Neural progenitor cell (in vitro differentiated cells): Measurements from ENCODE around the gene TCF7L2. TPM values are rescaled to one million over a fixed set of nuclear protein-coding genes. Genes with fewer than 3 reads are reported as not detected.
"Not testable (repeated sequence)": the region's sequence is repeated elsewhere in the genome, so short reads cannot be mapped to it uniquely, and the experiment has no call there.

Experiments
- DNase-seq: peaks from one replicate; pipeline ENCODE4 v3.0.0-alpha.2; 2016; ENCODE audit warnings: low spot score
- H2AFZ ChIP-seq: fragments of 200-600 bp; sonication (generic); replicated peaks from 2 replicates; pipeline ENCODE4 v1.6.1; 2016; ENCODE audit warnings: antibody characterized with exemption
- H3F3A ChIP-seq: fragments of 200-600 bp; sonication (generic); 2 replicates; pipeline ENCODE4 v1.6.1; 2016; ENCODE audit warnings: antibody characterized with exemption, low read depth
- H3K27ac ChIP-seq: fragments of 200-600 bp; sonication (generic); 2 replicates; pipeline ENCODE4 v1.5.1; 2016; ENCODE audit warnings: mild to moderate bottlenecking
- H3K27me3 ChIP-seq: fragments of 200-600 bp; sonication (generic); 2 replicates; pipeline ENCODE4 v1.6.1; 2016; ENCODE audit warnings: mild to moderate bottlenecking, moderate library complexity
- H3K36me3 ChIP-seq: fragments of 200-600 bp; sonication (generic); 2 replicates; pipeline ENCODE4 v1.5.1; 2016
- H3K4me1 ChIP-seq: fragments of 200-600 bp; sonication (generic); 2 replicates; pipeline ENCODE4 v1.6.1; 2016; ENCODE audit warnings: mixed run types
- H3K4me2 ChIP-seq: fragments of 200-600 bp; sonication (generic); 2 replicates; pipeline ENCODE4 v1.6.1; 2016
- H3K4me3 ChIP-seq: fragments of 200-600 bp; sonication (generic); 2 replicates; pipeline ENCODE4 v1.5.1; 2016
- H3K79me2 ChIP-seq: fragments of 200-600 bp; sonication (generic); 2 replicates; pipeline ENCODE4 v1.6.1; 2016; ENCODE audit warnings: low read depth
- H3K9ac ChIP-seq: fragments of 200-600 bp; sonication (generic); 2 replicates; pipeline ENCODE4 v1.6.1; 2016
- H3K9me3 ChIP-seq: fragments of 200-600 bp; sonication (generic); 2 replicates; pipeline ENCODE4 v1.5.1; 2016; ENCODE audit warnings: low read depth
- H4K20me1 ChIP-seq: fragments of 200-600 bp; sonication (generic); 2 replicates; pipeline ENCODE4 v1.6.1; 2016; ENCODE audit warnings: low read depth
- H3K27ac Mint-ChIP-seq: 3 replicates; pipeline ENCODE4 v1.8.0; 2021; ENCODE audit warnings: mixed read lengths
- H3K27me3 Mint-ChIP-seq: 2 replicates; pipeline ENCODE4 v1.8.0; 2022; ENCODE audit warnings: low read depth, mild to moderate bottlenecking, inconsistent platforms, moderate library complexity, mixed read lengths; ENCODE audit not compliant: insufficient read depth
- H3K36me3 Mint-ChIP-seq: 3 replicates; pipeline ENCODE4 v1.8.0; 2021; ENCODE audit warnings: mixed read lengths
- H3K4me1 Mint-ChIP-seq: 3 replicates; pipeline ENCODE4 v1.8.0; 2021; ENCODE audit warnings: mixed read lengths
- H3K4me3 Mint-ChIP-seq: 3 replicates; pipeline ENCODE4 v1.8.0; 2021; ENCODE audit warnings: mild to moderate bottlenecking, moderate library complexity, mixed read lengths
- H3K9me3 Mint-ChIP-seq: 3 replicates; pipeline ENCODE4 v1.8.0; 2020; ENCODE audit warnings: mixed read lengths
- EZH2 ChIP-seq: fragments of 200-600 bp; sonication (generic); IDR thresholded peaks from 2 replicates; pipeline ENCODE4 v1.6.1; 2017; ENCODE audit warnings: antibody characterized with exemption, mild to moderate bottlenecking, moderate library complexity
- EZH2phosphoT487 ChIP-seq: fragments of 200-600 bp; sonication (generic); IDR thresholded peaks from 2 replicates; pipeline ENCODE4 v1.6.1; 2017; ENCODE audit warnings: antibody characterized with exemption
- total RNA-seq: library from RNA; depleted of rRNA; stranded (reverse); fragments of >200 nt; gene quantifications from 2 replicates; pipeline ENCODE4 v1.2.3, GENCODE V29; 2015; ENCODE audit warnings: low replicate concordance
- TF ChIP-seq, protein P1 (sequence below): fragments of 200-600 bp; sonication (generic); IDR thresholded peaks from 2 replicates; pipeline ENCODE4 v1.5.1; 2017; ENCODE audit warnings: antibody characterized with exemption, mild to moderate bottlenecking

The TCF7L2 gene
- total RNA-seq, 1 donor from 2014 or later: 12.3 TPM

DNA sequence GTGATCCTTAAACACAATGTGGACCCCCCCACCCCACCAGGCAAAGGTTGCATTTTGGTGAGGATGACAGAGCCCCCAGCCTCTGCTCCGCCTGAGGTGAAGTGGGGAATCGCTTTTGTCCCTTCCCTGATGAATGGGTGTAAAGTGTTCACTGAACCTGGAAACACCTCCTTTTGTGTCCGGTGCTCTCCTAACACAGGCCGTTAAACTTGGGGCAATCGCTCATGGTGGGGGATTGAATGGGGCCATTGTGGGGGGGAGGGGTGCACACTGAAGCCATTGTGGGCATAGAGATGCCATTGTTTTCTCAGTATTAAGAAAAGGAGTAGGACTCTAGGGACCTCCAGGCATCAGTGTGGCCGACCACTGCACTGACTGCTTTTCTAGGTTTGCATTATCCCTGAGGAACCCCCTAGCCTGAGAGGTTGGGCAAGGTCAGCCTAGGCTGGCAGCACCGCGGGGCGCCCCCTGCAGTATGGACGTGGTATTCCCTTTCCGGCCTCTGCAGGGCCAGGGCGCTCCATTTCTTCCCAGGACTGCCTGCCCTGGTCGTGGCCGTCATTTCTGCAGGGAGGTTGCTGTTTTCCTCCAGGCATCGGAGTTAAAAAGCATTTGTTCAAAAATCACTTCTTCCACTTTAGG lies 158.3 kb downstream of the TCF7L2 start:
- peaks cover 61% of the 10 kb centered on the region for H4K20me1 ChIP-seq
- H3K9me3 ChIP-seq: no peaks in the 10 kb centered on the region
- Mint-ChIP-seq H3K4me3 (peak overlapping the region; percentile 58), H3K4me1 (peaks cover 38% of the 10 kb centered on the region), H3K27ac (no peak overlapping the region), H3K36me3 (peaks cover 4% of the 10 kb centered on the region), H3K9me3 (no peaks in the 10 kb centered on the region), H3K27me3 (no peaks in the 10 kb centered on the region)
- no peak overlapping the region for H3K9ac ChIP-seq
- DNase-seq: peak; percentile 74
- peaks cover 47% of the 10 kb centered on the region for H3F3A ChIP-seq
- no peaks in the 10 kb centered on the region for H3K36me3 ChIP-seq
- no peak overlapping the region for H3K27ac ChIP-seq
- peaks cover 83% of the 10 kb centered on the region for H3K79me2 ChIP-seq
- peaks cover 25% of the 10 kb centered on the region for H3K4me1 ChIP-seq
- no peak for TF ChIP-seq EZH2phosphoT487
- TF ChIP-seq, protein P1, sequence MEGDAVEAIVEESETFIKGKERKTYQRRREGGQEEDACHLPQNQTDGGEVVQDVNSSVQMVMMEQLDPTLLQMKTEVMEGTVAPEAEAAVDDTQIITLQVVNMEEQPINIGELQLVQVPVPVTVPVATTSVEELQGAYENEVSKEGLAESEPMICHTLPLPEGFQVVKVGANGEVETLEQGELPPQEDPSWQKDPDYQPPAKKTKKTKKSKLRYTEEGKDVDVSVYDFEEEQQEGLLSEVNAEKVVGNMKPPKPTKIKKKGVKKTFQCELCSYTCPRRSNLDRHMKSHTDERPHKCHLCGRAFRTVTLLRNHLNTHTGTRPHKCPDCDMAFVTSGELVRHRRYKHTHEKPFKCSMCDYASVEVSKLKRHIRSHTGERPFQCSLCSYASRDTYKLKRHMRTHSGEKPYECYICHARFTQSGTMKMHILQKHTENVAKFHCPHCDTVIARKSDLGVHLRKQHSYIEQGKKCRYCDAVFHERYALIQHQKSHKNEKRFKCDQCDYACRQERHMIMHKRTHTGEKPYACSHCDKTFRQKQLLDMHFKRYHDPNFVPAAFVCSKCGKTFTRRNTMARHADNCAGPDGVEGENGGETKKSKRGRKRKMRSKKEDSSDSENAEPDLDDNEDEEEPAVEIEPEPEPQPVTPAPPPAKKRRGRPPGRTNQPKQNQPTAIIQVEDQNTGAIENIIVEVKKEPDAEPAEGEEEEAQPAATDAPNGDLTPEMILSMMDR: peak; percentile 75
- no peak overlapping the region for H3K4me3 ChIP-seq
- H2AFZ ChIP-seq: no peak overlapping the region
- no peaks in the 10 kb centered on the region for H3K27me3 ChIP-seq
- H3K4me2 ChIP-seq: no peak overlapping the region

DNA sequence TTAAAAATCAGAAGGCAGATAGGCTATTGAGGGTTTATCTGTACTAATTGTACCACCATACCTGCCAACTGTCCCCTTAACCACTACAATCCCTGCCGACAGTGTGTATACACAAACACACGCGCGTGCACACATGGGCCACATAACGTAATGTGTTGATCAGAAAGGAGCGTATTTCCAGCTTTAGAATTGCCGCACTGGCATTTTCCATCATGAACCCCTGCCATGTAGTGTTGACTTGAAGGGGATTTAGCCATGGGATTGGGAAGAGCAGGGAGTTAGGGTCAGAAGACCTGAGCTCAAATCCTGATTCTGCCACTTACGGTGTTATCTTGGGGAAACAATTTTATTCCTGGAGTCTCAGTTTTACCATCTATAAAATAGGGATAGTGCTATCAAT lies 158.9 kb downstream of the TCF7L2 start:
- Histone ChIP-seq H3K4me3 (no peak overlapping the region), H3F3A (peaks cover 47% of the 10 kb centered on the region), H2AFZ (no peak overlapping the region), H3K79me2 (peaks cover 83% of the 10 kb centered on the region), H3K27me3 (no peaks in the 10 kb centered on the region), H3K27ac (no peak overlapping the region), H3K4me1 (peaks cover 25% of the 10 kb centered on the region), H4K20me1 (peaks cover 61% of the 10 kb centered on the region), H3K9me3 (no peaks in the 10 kb centered on the region), H3K9ac (no peak overlapping the region), H3K4me2 (no peak overlapping the region), H3K36me3 (no peaks in the 10 kb centered on the region)
- Mint-ChIP-seq H3K27me3 (no peaks in the 10 kb centered on the region), H3K4me1 (peaks cover 38% of the 10 kb centered on the region), H3K27ac (no peak overlapping the region), H3K4me3 (no peak overlapping the region), H3K9me3 (no peaks in the 10 kb centered on the region), H3K36me3 (peaks cover 4% of the 10 kb centered on the region)
- no peak for DNase-seq
- no peak for TF ChIP-seq EZH2phosphoT487
- TF ChIP-seq EZH2: no peak
- TF ChIP-seq, protein P1: no peak

DNA sequence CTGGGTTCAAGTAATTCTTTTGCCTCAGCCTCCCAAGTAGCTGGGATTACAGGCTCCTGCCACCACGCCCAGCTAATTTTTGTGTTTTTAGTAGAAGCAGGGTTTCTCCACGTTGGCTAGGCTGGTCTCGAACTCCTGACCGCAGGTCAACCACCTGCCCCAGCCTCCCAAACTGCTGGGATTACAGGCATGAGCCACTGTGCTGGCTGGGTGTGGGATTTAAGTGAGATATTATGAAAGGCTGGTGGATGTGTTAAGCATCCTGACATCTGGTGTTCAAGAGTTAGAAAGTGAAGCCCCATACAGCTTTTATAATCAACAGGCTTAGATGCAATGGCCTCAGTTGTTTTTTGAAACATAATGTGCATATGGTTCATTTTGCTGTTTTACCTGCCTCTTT lies 159.4 kb downstream of the TCF7L2 start:
- H3K27ac ChIP-seq, H3K9me3 Mint-ChIP-seq, H3K4me3 ChIP-seq, H3K27ac Mint-ChIP-seq, H3K27me3 Mint-ChIP-seq, H3K4me2 ChIP-seq, H3K36me3 Mint-ChIP-seq, H3K4me3 Mint-ChIP-seq, H3K9ac ChIP-seq, DNase-seq, H3K36me3 ChIP-seq, H3K9me3 ChIP-seq, H2AFZ ChIP-seq, H3K27me3 ChIP-seq: not testable (repeated sequence)
- Histone ChIP-seq H3K79me2 (peaks cover 83% of the 10 kb centered on the region), H3F3A (peaks cover 44% of the 10 kb centered on the region), H4K20me1 (peaks cover 61% of the 10 kb centered on the region), H3K4me1 (peaks cover 26% of the 10 kb centered on the region)
- peaks cover 37% of the 10 kb centered on the region for H3K4me1 Mint-ChIP-seq

DNA sequence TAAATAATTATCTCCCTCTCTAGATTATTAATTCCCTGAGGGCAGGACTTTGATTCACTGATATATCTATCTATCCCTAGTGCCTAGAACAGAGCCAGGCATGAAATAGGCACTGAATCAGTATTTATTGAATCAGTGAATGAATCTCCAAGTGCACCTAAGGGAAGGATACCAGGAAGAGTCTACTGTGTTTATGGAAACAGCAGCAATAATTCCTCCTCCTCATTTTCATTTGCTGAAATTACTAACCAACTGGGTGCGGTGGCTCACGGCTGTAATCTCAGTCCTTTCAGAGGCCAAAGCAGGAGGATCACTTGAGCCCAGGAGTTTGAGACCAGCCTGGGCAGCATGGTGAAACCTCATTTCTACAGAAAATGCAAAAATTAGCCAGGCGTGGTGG lies 161.2 kb downstream of the TCF7L2 start:
- TF ChIP-seq EZH2 (no peak), EZH2phosphoT487 (no peak)
- TF ChIP-seq, protein P1: no peak
- no peak for DNase-seq
- H3K9me3 Mint-ChIP-seq: no peaks in the 10 kb centered on the region
- Histone ChIP-seq H4K20me1 (peaks cover 48% of the 10 kb centered on the region), H3K27ac (no peak overlapping the region), H2AFZ (no peak overlapping the region), H3K9ac (no peak overlapping the region), H3K4me1 (peaks cover 27% of the 10 kb centered on the region), H3K4me3 (no peak overlapping the region), H3K9me3 (no peaks in the 10 kb centered on the region), H3K36me3 (no peaks in the 10 kb centered on the region), H3F3A (peaks cover 30% of the 10 kb centered on the region), H3K27me3 (no peaks in the 10 kb centered on the region), H3K79me2 (peaks cover 86% of the 10 kb centered on the region), H3K4me2 (no peak overlapping the region)
- H3K36me3 Mint-ChIP-seq: peaks cover 4% of the 10 kb centered on the region
- no peak overlapping the region for H3K4me3 Mint-ChIP-seq
- no peak overlapping the region for H3K27ac Mint-ChIP-seq
- H3K27me3 Mint-ChIP-seq: no peaks in the 10 kb centered on the region
- H3K4me1 Mint-ChIP-seq: peaks cover 41% of the 10 kb centered on the region
